Activated CD8-positive, alpha-beta memory T cell treated with anti-CD3 and anti-CD28 coated beads, Interleukin-2, amount 50 U/mL, for 1 hour (primary cell): ENCODE data around the gene CCZ1.
"Not testable (repeated sequence)": the region's sequence is repeated elsewhere in the genome, so short reads cannot be mapped to it uniquely, and the experiment has no call there.

Experiments used
- DNase-seq: peaks from one replicate; pipeline ENCODE4 v3.0.0-alpha.2; 2020; ENCODE audit errors: extremely low read depth

CCZ1 gene

GRCh38 chr7:5898480-5899224, at the start of gene CCZ1:
Gene CCZ1, plus strand, starts transcription at chr7:5898733. Its CDS starts 67 bp downstream, at chr7:5898800.
- DNase-seq, result peak; percentile 25

DNA sequence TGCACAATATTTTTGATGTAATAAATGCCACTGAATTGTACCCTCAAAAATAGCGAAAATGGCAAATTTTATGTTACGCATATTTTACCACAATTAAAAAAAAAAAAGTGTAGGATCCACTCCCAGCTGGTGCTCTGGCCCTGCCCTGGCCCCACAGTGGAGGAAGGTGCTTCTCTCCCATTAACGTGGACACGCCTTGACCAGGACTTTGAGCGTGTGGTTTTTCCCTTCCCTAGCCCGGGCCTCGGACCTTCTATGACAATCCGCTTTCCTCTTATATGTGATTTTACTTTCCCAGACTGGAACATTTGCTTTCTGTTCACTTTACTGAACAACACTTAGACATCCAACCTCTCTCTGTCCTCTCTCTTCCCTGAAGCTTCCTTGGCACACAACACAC, 47.6 kb upstream of the CCZ1 start:
- no peak for DNase-seq

GRCh38 chr7:5854738-5855137, 43.8 kb upstream of the CCZ1 start:
- no peak for DNase-seq

DNA sequence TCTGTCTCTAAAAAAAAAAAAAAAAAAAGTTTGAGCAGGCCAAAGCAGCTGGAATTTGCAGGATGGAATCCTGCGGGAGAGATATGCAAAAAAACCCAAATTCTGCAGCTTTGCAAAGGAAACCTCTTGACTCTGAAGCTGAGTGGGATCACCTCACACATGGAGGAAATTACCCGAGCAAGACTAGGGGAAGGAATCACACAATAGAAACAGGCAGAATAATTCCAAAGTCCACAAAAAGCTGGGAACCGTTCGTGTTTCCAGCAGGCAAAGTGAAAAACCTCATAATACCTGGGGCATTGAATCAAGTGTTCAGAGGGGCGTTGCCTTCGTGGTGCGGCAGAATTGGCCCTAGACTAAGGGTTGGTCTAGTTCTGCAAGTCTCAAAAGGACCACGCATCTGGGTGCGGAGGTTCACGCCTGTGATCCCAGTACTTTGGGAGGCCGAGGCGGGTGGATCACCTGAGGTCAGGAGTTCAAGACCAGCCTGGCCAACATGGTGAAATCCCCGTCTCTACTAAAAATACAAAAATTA, 41.4 kb upstream of the CCZ1 start:
- not testable (repeated sequence) for DNase-seq

DNA sequence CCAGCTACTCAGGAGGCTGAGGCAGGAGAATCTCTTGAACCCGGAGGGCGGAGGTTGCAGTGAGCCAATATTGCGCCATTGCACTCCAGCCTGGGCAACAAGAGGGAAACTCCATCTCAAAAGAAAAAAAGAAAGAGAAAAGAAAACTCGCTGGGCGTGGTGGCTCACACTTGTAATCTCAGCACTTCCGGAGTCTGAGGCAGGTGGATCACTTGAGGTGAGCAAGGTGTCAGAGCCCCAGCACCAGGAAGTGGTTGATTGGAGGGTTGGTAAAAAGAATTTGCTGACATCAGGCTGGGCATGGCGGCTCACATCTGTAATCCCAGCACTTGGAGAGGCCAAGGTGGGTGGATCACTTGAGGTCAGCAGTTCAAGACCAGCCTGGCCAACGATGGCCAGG, 40.0 kb upstream of the CCZ1 start:
- DNase-seq, result peak; percentile 14

DNA sequence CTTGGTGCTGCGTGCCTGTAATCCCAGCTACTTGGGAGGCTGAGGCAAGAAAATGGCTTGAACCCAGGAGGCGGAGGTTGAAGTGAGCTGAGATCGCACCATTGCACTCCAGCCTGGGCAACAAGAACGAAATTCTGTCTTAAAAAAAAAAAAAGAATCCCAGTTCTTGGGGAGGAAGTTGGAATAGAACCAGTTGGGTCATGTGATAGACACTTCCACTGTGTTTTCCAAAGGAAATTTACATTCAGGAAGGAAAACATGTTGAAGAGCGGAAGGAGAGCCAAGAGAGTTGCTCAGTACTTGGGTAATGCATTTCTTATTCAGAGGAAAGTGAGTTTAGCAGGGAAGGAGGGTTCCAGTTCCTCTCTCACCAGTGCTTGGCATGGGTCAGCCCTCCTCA, 37.3 kb upstream of the CCZ1 start:
- not testable (repeated sequence) for DNase-seq

DNA sequence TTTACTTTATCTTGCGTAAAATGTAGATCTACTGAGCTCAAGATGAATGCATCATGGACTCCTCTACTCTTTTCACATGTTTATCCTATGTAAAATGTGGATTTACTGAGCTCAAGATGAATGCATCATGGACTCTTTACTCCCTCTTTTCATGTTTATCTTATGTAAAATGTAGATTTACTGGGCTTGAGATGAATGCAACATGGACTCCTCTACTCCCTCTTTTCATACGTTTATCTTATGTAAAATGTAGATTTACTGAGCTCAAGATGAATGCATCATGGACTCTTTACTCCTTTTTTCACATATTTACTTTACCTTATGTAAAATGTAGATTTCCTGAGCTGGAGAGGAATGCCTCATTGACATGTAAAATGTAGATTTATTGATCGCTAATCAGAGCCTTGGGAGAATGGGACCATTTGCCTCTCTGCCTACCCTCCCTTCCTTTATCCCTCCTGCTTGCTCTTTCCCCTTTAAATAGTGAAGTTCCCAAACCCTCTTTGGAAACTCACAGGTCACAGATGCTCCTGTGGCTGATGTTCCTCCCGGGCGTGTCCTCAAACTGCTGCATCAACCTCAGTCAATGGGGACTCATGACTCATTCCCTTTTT, 35.7 kb upstream of the CCZ1 start:
- DNase-seq, result not testable (repeated sequence)

DNA sequence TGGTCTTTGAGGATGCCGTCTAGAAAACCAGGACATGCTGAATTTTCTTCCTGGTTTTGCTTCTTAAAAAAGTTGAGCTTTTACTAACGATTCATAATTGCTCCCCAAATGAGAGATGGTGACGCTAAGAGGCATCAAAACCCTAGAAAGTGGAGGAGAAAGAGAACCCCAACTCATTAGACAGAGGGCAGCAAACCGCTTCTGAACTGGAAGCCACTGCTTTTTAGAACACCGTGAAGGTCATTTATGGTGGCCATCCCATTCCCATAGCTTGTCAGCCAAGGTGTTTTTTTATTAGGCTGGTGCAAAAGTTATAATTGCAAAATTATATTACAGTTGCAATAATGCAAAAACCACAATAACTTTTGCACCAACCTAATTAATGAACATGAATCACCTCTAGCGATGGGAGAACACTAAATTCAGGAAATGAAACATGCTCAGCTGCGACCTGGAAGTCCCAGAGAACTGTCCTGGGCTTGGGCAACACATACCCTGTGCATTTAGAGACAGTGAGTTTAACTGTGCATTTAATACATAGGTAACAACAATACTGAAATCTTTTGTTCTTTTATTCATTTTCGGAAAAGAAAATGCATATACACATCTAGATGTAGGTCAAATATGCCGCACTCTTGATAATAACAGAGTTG, 33.1 kb upstream of the CCZ1 start:
- not testable (repeated sequence) for DNase-seq

DNA sequence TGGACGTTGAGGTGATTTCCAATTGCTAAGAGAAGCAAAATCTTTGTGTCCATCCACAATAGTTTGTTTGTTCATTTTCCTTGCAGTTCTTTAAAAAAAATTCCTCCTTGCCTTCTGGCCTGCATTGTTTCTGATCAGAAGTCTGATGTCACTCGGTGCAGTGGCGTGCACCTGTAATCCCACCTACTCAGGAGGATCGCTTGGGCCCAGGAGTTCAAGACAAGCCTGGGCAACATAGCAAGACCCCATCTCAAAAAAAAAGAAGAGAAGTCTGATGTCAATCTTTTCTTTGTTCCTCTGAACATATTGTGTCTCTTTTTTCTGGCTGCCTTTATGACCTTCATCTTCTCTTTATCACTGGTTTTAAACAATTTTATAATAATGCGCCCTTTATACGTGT, 31.5 kb upstream of the CCZ1 start:
- DNase-seq, result no peak

GRCh38 chr7:5868928-5869341, 29.6 kb upstream of the CCZ1 start:
- not testable (repeated sequence) for DNase-seq

GRCh38 chr7:5869691-5870090, 28.8 kb upstream of the CCZ1 start:
- DNase-seq, result no peak

- DNase-seq, result no peak
These were observed 28.2 kb upstream of the CCZ1 start for GRCh38 chr7:5870311-5870710.

DNA sequence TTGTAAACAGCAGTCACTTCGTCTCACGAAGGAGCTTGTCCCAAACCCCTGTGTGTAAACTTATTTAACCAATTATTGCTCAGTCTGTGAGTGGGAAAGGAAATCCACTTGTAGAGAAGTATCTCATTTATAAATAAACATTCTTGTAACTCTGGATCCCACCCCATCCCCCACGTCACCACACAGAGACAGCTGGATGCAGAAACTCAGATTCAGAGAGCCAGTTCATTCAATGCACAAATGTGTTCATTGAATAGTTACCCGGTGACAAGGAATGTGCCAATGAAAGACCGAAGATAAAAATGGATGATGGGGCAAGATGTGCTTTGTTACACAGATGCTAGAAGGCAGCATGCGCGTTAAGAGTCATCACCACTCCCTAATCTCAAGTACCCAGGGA, 26.2 kb upstream of the CCZ1 start:
- no peak for DNase-seq

DNA sequence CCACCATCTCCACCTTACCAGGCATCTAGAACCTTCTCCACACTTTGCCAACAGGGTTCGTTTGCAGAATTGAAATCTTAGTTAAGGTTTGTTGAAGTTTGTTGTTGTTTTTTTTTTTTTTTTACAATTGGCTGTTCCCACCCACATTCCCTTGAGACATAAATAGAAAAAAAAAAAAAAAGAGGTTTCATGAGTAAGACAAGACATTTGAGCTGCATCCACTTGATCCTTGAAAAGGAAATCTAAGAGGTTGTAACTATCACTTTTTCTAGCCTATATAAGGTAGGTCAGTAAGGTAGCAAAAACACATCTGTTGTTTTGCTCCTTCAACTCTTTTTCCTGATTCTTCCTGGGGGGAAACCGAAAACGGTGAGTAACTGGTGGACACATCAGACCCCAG, 18.9 kb upstream of the CCZ1 start:
- not testable (repeated sequence) for DNase-seq

DNA sequence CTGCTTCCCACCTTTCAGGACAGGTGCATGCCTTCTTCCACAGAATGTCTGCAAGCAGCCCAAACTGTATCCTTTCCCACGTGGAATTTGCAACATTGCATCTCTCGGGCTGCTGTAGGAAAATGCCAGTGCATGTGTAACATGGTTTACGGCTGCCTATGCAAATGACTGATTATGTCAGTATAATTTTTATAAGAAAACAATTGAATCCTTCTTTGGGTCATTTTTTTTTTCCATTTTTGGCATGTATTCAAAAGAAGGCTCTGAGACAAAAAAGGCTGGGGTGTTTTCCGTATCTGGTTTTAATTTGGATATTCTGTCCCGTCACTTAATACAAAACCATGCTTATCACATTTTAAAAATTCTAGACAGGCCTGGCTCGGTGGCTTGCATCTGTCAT, 18.4 kb upstream of the CCZ1 start:
- not testable (repeated sequence) for DNase-seq

- not testable (repeated sequence) for DNase-seq
These were observed 14.1 kb upstream of the CCZ1 start for GRCh38 chr7:5884431-5884830.

- DNase-seq, result not testable (repeated sequence)
These were observed 10.5 kb upstream of the CCZ1 start for GRCh38 chr7:5888021-5888420.

DNA sequence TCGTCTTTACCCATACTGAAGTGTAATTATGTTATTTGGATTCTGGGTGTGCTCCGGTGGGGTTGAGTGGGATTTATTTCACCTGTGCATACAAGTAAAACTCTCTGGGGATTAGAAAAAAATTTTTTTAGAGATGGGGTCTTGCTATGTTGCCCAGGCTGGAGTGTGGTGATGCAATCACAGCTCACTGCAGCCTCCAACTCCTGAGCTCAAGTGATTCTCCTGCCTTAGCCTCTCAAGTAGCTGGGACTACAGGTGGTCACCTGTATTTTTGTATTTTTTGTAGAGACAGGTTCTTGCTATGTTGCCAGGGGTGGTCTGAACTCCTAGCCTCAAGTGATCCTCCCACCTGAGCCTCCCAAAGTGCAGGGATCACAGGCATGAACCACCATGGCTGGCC, 8.3 kb upstream of the CCZ1 start:
- DNase-seq, result not testable (repeated sequence)

- DNase-seq, result no peak
These were observed 6.0 kb upstream of the CCZ1 start for GRCh38 chr7:5892498-5892897.

GRCh38 chr7:5897369-5897919, 1.1 kb upstream of the CCZ1 start:
- DNase-seq, result not testable (repeated sequence)

DNA sequence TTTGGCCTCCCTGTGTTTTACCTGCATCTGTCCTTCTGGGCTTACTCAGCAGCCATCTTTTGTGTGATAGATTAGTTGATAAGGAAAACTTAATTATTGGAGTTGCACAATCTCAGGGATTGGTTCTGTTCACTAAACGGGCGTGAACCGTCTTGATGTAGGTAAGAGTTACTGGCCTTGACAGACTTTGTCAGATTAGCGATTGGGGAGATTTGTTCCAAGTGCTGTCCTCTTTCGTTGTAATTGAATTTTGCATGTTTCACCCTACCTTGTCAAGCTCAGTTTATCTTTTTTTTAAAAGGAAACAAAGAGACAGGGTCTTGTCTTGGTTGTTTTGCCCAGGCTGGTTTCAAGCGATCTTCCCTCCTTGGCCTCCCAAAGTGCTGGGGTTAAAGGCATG, 4.5 kb downstream of the CCZ1 start:
- not testable (repeated sequence) for DNase-seq

GRCh38 chr7:5904726-5905125, 6.2 kb downstream of the CCZ1 start:
- not testable (repeated sequence) for DNase-seq
